ENCODE data around the gene MBD2. TPM values are rescaled to one million over a fixed set of nuclear protein-coding genes. Genes with fewer than 3 reads are reported as not detected.

Gene MBD2
- total and polyA plus RNA-seq, 2 donors from 2014 or later = 79.1 to 123 TPM

GRCh38 chr18:54187372-54187771, 37.1 kb downstream of the MBD2 start:
- DNase-seq = no peak
- no peak overlapping the region for H3K4me3 ChIP-seq (ENCODE audit: low read length in 3 of 3)
- no peak for FAIRE-seq

DNA sequence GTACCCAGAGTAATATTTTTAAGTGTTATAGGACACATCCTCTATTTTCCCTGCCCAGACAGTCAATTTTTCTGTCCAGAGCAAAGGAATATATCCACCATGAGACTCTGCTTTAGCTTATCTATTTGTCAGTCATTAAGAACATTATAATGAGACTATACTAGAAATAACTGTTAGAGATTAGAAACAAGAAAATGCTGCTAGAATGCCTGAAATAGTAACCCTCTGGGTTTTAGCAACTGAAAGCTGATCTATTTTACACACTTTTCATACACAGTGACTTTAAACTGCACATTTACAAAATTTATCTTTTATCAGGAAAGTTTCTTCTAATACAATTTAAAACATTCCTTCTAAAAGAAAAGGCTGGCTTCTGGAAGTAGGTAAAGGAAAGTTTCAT, 39.6 kb downstream of the MBD2 start:
- no peaks in the 10 kb centered on the region for H3K9me3 ChIP-seq (ENCODE audit: control insufficient read depth in 2 of 3, insufficient read depth in 1 of 3, low read length in 3 of 3)
- TF ChIP-seq CTCF (IDR thresholded peaks at IDR 0.05; ENCODE audit: borderline replicate concordance, extremely low read depth, insufficient read depth) = no peak

More at GRCh38 chr18:54187372-54187771, 37.1 kb downstream of the MBD2 start:
- Histone ChIP-seq H3K27me3 (ENCODE audit: control insufficient read depth, insufficient read depth, low read length) (no peaks in the 10 kb centered on the region), H3K4me1 (ENCODE audit: control insufficient read depth in 2 of 3, insufficient read depth in 2 of 3, low read depth in 1 of 3, low read length in 3 of 3) (peaks cover 0 to 2% (median 0%) of the 10 kb centered on the region in 3 donors), H3K36me3 (ENCODE audit: control insufficient read depth in 2 of 3, insufficient read depth in 3 of 3, low read length in 3 of 3) (peaks cover 0 to 11% (median 2%) of the 10 kb centered on the region in 3 donors), H3K9me3 (ENCODE audit: control insufficient read depth in 2 of 3, insufficient read depth in 1 of 3, low read length in 3 of 3) (no peaks in the 10 kb centered on the region), H3K9ac (ENCODE audit: low read length in 3 of 3) (no peak overlapping the region), H3K27ac (ENCODE audit: low read depth in 2 of 2, low read length in 2 of 2) (no peak overlapping the region)
- intact Hi-C loops (cut with DNase I) = no loop called here
- TF ChIP-seq CTCF (IDR thresholded peaks at IDR 0.05; ENCODE audit: borderline replicate concordance, extremely low read depth, insufficient read depth) = no peak

DNA sequence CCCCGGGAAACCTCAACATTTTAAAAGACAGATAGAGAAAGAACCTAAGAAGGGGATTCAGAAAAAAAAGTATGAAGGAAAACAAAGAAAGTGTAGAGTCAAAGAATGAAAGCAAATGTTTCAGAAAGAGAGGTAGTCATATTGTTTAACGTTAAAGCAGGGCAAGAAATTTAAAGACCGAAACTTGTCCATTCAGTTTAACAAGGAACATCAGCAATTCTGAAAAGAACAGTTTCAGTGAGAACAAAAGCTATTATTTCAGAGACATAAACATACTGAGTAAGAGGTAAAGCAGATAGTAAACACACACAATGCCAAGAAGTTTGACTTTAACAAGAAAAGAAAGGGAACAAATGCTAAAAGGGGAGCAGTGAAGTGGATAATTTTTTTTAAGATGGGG, 41.1 kb downstream of the MBD2 start:
- TF ChIP-seq CTCF (IDR thresholded peaks at IDR 0.05; ENCODE audit: borderline replicate concordance, extremely low read depth, insufficient read depth) = no peak
- H3K27me3 ChIP-seq (ENCODE audit: control insufficient read depth, insufficient read depth, low read length) = no peaks in the 10 kb centered on the region
- H3K36me3 ChIP-seq (ENCODE audit: control insufficient read depth in 2 of 3, insufficient read depth in 3 of 3, low read length in 3 of 3) = peaks cover 0 to 11% (median 0%) of the 10 kb centered on the region in 3 donors
- FAIRE-seq (no peak), DNase-seq (no peak)
- intact Hi-C loops (cut with DNase I) = no loop called here
- peaks cover 0 to 2% (median 0%) of the 10 kb centered on the region in 3 donors for H3K4me1 ChIP-seq (ENCODE audit: control insufficient read depth in 2 of 3, insufficient read depth in 2 of 3, low read depth in 1 of 3, low read length in 3 of 3)
- no peak overlapping the region for H3K4me3 ChIP-seq (ENCODE audit: low read length in 3 of 3)
- H3K9me3 ChIP-seq (ENCODE audit: control insufficient read depth in 2 of 3, insufficient read depth in 1 of 3, low read length in 3 of 3) = no peaks in the 10 kb centered on the region
- no peak overlapping the region for H3K27ac ChIP-seq (ENCODE audit: low read depth in 2 of 2, low read length in 2 of 2)
- H3K9ac ChIP-seq (ENCODE audit: low read length in 3 of 3) = no peak overlapping the region

More for the DNA sequence above, 39.6 kb downstream of the MBD2 start:
- Histone ChIP-seq H3K27me3 (ENCODE audit: control insufficient read depth, insufficient read depth, low read length) (no peaks in the 10 kb centered on the region), H3K27ac (ENCODE audit: low read depth in 2 of 2, low read length in 2 of 2) (no peak overlapping the region), H3K4me1 (ENCODE audit: control insufficient read depth in 2 of 3, insufficient read depth in 2 of 3, low read depth in 1 of 3, low read length in 3 of 3) (peaks cover 0 to 2% (median 0%) of the 10 kb centered on the region in 3 donors), H3K36me3 (ENCODE audit: control insufficient read depth in 2 of 3, insufficient read depth in 3 of 3, low read length in 3 of 3) (peaks cover 0 to 11% (median 0%) of the 10 kb centered on the region in 3 donors), H3K4me3 (ENCODE audit: low read length in 3 of 3) (no peak overlapping the region), H3K9ac (ENCODE audit: low read length in 3 of 3) (no peak overlapping the region)
- intact Hi-C loops (cut with DNase I) = no loop called here
- no peak for DNase-seq
- FAIRE-seq = no peak
